B cell (primary cell): ENCODE measurements around the gene SLC20A1.

Experiments used
- CTCF ChIP-seq: fragments of 200-600 bp; IDR thresholded peaks from one replicate; pipeline ENCODE4 v1.8.0; 2022; ENCODE audit warnings: antibody characterized with exemption, mild to moderate bottlenecking
- EZH2 ChIP-seq: IDR thresholded peaks from 2 replicates; pipeline ENCODE4 v1.6.1; 2012; ENCODE audit warnings: borderline replicate concordance, low read depth, mild to moderate bottlenecking, moderate library complexity, low read length; ENCODE audit not compliant: insufficient read depth, poor library complexity, severe bottlenecking

- no peak for TF ChIP-seq EZH2
- TF ChIP-seq CTCF = no peak
These were observed 46.1 kb downstream of the SLC20A1 start for GRCh38 chr2:112691881-112692281.
